Trophoblast cell (in vitro differentiated cells and primary cell): ENCODE results near the gene FARSA.

ENCODE experiments used
- DNase-seq, 2 donors: peaks; one replicate each; pipeline ENCODE4 v3.0.0-alpha.2; 2016
- H2AFZ ChIP-seq: 2 replicates; pipeline ENCODE4 v1.6.1; 2013; ENCODE audit warnings: low read length, moderate library complexity, mild to moderate bottlenecking; ENCODE audit not compliant: insufficient read depth, poor library complexity
- H2AK5ac ChIP-seq: 2 replicates; pipeline ENCODE4 v1.6.1; 2013; ENCODE audit warnings: mild to moderate bottlenecking, low read length
- H2BK120ac ChIP-seq: 2 replicates; pipeline ENCODE4 v1.6.1; 2013; ENCODE audit warnings: low read length, mild to moderate bottlenecking, moderate library complexity; ENCODE audit not compliant: insufficient read depth, poor library complexity
- H2BK12ac ChIP-seq: 2 replicates; pipeline ENCODE4 v1.6.1; 2013; ENCODE audit warnings: mild to moderate bottlenecking, low read length, moderate library complexity
- H2BK5ac ChIP-seq: 2 replicates; pipeline ENCODE4 v1.6.1; 2013; ENCODE audit warnings: low read length, low read depth, moderate library complexity, mild to moderate bottlenecking; ENCODE audit not compliant: poor library complexity
- H3K14ac ChIP-seq: 2 replicates; pipeline ENCODE4 v1.6.1; 2013; ENCODE audit warnings: mild to moderate bottlenecking, low read length
- H3K18ac ChIP-seq: 2 replicates; pipeline ENCODE4 v1.6.1; 2013; ENCODE audit warnings: mild to moderate bottlenecking, low read length
- H3K23ac ChIP-seq: 2 replicates; pipeline ENCODE4 v1.6.1; 2013; ENCODE audit warnings: low read length
- H3K27ac ChIP-seq: 2 replicates; pipeline ENCODE4 v1.5.1; 2013; ENCODE audit warnings: low read depth, mild to moderate bottlenecking, inconsistent platforms, low read length, moderate library complexity
- H3K27me3 ChIP-seq: 2 replicates; pipeline ENCODE4 v1.6.1; 2013; ENCODE audit warnings: inconsistent platforms, mild to moderate bottlenecking, low read length, moderate library complexity; ENCODE audit not compliant: insufficient read depth
- H3K36me3 ChIP-seq, 2 experiments: 1 replicate in 1 of 2; 2 replicates in 1 of 2; pipeline ENCODE4 v1.6.1; 2013; ENCODE audit warnings: low read length in 2 of 2, mild to moderate bottlenecking in 2 of 2, moderate library complexity in 1 of 2; ENCODE audit not compliant: insufficient read depth in 2 of 2, control insufficient read depth in 1 of 2
- H3K4ac ChIP-seq: 2 replicates; pipeline ENCODE4 v1.6.1; 2013; ENCODE audit warnings: low read depth, mild to moderate bottlenecking, low read length, moderate library complexity
- H3K4me1 ChIP-seq, 2 experiments: 1 replicate in 1 of 2; 2 replicates in 1 of 2; pipeline ENCODE4 v1.6.1; 2013; ENCODE audit warnings: low read length in 2 of 2, mild to moderate bottlenecking in 2 of 2, moderate library complexity in 1 of 2; ENCODE audit not compliant: insufficient read depth in 2 of 2, control insufficient read depth in 1 of 2
- H3K4me2 ChIP-seq: 2 replicates; pipeline ENCODE4 v1.6.1; 2013; ENCODE audit warnings: inconsistent platforms, mild to moderate bottlenecking, low read length, moderate library complexity
- H3K4me3 ChIP-seq: 2 replicates; pipeline ENCODE4 v1.5.1; 2013; ENCODE audit warnings: mild to moderate bottlenecking, low read depth, low read length, inconsistent platforms
- H3K79me1 ChIP-seq: one replicate; pipeline ENCODE4 v1.6.1; 2013; ENCODE audit warnings: low read length
- H3K79me2 ChIP-seq: 2 replicates; pipeline ENCODE4 v1.6.1; 2013; ENCODE audit warnings: low read length, mild to moderate bottlenecking; ENCODE audit not compliant: control insufficient read depth, insufficient read depth, poor library complexity
- H3K9ac ChIP-seq: 2 replicates; pipeline ENCODE4 v1.6.1; 2013; ENCODE audit warnings: mild to moderate bottlenecking, low read length
- H3K9me3 ChIP-seq: 2 replicates; pipeline ENCODE4 v1.6.1; 2013; ENCODE audit warnings: low read depth, mild to moderate bottlenecking, control low read depth, inconsistent platforms, low read length; ENCODE audit not compliant: insufficient read depth
- H4K12ac ChIP-seq: 2 replicates; pipeline ENCODE4 v1.6.1; 2013; ENCODE audit warnings: low read depth, mild to moderate bottlenecking, low read length, moderate library complexity
- H4K8ac ChIP-seq: 2 replicates; pipeline ENCODE4 v1.6.1; 2013; ENCODE audit warnings: low read depth, mild to moderate bottlenecking, low read length, moderate library complexity
- H4K91ac ChIP-seq: one replicate; pipeline ENCODE4 v1.6.1; 2013; ENCODE audit warnings: low read depth, mild to moderate bottlenecking, low read length, moderate library complexity
- WGBS: extraction: QIAGEN DNeasy Blood & Tissue Kit; methylation state at CpG from one replicate; pipeline ENCODE4 v1.1.7; 2013; ENCODE audit warnings: missing lambda C conversion rate; ENCODE audit not compliant: insufficient read length, insufficient coverage; ENCODE audit errors: extremely low coverage; 5-methylcytosine and 5-hydroxymethylcytosine counted together

The FARSA gene

DNA sequence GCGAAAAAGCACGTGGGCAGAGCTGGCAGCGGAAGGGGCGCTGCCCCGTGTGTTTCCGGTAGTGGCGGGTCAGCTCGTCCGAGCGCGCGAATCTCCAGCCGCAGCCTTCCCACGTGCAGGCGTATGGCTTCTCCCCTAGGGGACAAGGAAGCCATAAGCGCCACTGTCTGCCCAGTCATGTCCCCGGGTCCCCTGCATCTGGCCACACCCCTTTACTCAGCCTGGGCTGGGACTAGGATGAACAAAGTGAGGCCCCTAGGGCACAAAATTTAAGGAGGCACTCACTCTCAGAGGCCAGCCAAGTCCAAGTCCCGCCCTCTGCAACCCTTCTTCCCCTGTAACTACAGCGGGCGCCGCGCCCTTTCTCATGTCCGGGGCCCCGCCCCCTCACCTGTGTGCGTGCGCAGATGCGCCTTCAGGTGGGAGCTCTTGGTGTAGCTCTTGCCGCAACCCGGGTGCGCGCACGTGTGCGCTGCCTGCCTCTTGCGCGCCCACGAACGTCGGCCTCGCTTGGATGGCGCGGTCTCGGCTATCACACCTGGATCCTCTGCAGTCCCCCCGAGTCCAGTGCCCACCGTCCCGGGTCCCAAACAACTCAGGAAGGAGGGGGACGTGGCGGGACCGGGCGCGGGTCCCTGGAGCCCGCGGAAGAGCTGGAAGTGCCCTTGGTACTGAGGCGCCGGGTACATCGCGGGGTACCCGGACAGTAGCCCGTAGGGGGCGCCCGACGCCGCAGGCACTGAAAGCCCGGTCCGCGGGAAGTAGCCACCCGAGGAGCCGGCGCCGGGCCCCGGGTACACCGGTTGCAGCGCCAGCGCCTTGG lies 48.4 kb downstream of the FARSA start:
- no CpG with 5 or more reads among the region's 73 CpGs for WGBS
- DNase-seq, result peak; percentile 45 to 78
- H3K4me2 ChIP-seq, result peak overlapping the region; percentile 60
- peaks cover 7 to 11% of the 10 kb centered on the region in 2 experiments for H3K4me1 ChIP-seq
- H3K4me3 ChIP-seq, result peak overlapping the region; percentile 50
- H2BK12ac ChIP-seq, result no peak overlapping the region
- H3K27ac ChIP-seq, result no peak overlapping the region
- H3K18ac ChIP-seq, result no peak overlapping the region
- H3K36me3 ChIP-seq, result no peaks in the 10 kb centered on the region
- peak overlapping the region; percentile 43 for H2BK120ac ChIP-seq
- no peak overlapping the region for H2AK5ac ChIP-seq
- no peak overlapping the region for H4K91ac ChIP-seq
- no peak overlapping the region for H3K14ac ChIP-seq
- H3K23ac ChIP-seq, result no peak overlapping the region
- no peak overlapping the region for H3K9ac ChIP-seq
- H2AFZ ChIP-seq, result peak overlapping the region; percentile 83
- peaks cover 5% of the 10 kb centered on the region for H3K79me2 ChIP-seq
- H4K8ac ChIP-seq, result peak overlapping the region; percentile 76
- H3K79me1 ChIP-seq, result peaks cover 4% of the 10 kb centered on the region
- peaks cover 10% of the 10 kb centered on the region for H3K27me3 ChIP-seq
- peaks cover 19% of the 10 kb centered on the region for H3K9me3 ChIP-seq
- H2BK5ac ChIP-seq, result no peak overlapping the region
- H4K12ac ChIP-seq, result peak overlapping the region; percentile 33
- no peak overlapping the region for H3K4ac ChIP-seq

DNA sequence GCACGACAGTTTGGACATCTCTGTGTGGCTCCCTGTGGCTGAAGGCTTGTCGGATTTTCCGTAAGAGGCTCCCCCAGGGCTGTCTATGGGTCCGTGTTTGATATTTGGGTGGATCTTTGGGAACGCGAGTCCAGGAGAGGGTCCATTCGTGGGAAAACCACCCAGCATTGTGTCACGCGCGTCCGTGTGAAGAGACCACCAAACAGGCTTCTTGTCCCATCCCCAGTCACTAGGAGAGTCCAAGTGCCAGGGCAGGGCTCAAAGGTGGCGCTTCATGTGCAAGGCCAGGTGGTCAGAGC lies 48.9 kb downstream of the FARSA start:
- H2BK12ac ChIP-seq, result no peak overlapping the region
- H4K8ac ChIP-seq, result no peak overlapping the region
- H2AK5ac ChIP-seq, result no peak overlapping the region
- no peak overlapping the region for H3K4me2 ChIP-seq
- H3K14ac ChIP-seq, result no peak overlapping the region
- H4K12ac ChIP-seq, result peak overlapping the region; percentile 33
- no peak overlapping the region for H3K18ac ChIP-seq
- peaks cover 10% of the 10 kb centered on the region for H3K27me3 ChIP-seq
- WGBS, result no CpG with 5 or more reads among the region's 12 CpGs
- no peak overlapping the region for H2BK5ac ChIP-seq
- H2BK120ac ChIP-seq, result no peak overlapping the region
- peaks cover 4% of the 10 kb centered on the region for H3K79me1 ChIP-seq
- peaks cover 5% of the 10 kb centered on the region for H3K79me2 ChIP-seq
- H3K36me3 ChIP-seq, result no peaks in the 10 kb centered on the region
- H3K9ac ChIP-seq, result no peak overlapping the region
- no peak overlapping the region for H3K4me3 ChIP-seq
- H4K91ac ChIP-seq, result no peak overlapping the region
- no peak for DNase-seq
- peaks cover 19% of the 10 kb centered on the region for H3K9me3 ChIP-seq
- no peak overlapping the region for H3K4ac ChIP-seq
- H3K23ac ChIP-seq, result no peak overlapping the region
- peaks cover 7 to 11% of the 10 kb centered on the region in 2 experiments for H3K4me1 ChIP-seq
- no peak overlapping the region for H3K27ac ChIP-seq
- no peak overlapping the region for H2AFZ ChIP-seq

DNA sequence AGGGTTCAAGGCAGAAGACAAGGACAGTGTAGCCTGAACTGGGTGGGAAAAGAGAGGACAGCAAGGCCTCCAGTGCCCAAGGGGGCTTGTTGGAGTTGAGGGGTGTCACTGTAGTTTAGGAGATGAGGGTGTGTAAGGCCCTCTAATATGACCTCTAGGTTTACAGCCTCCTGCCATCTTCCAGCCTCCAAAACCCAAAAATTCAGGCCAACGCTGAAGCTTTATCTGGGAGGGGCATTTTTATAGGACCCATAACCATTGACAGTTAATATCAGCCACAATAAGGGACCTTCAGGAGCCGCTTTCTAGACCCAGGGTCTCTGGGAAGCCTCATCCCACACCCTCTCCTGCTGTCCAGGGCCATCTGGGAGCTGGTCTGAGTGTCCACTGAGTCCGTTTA lies 49.3 kb downstream of the FARSA start:
- H3K27ac ChIP-seq, result no peak overlapping the region
- no peak overlapping the region for H2BK12ac ChIP-seq
- H3K79me1 ChIP-seq, result peaks cover 4% of the 10 kb centered on the region
- no peak overlapping the region for H2BK5ac ChIP-seq
- no peak overlapping the region for H2AFZ ChIP-seq
- H3K36me3 ChIP-seq, result no peaks in the 10 kb centered on the region
- H3K4me3 ChIP-seq, result no peak overlapping the region
- H2AK5ac ChIP-seq, result no peak overlapping the region
- no CpG with 5 or more reads among the region's 3 CpGs for WGBS
- H4K91ac ChIP-seq, result no peak overlapping the region
- peaks cover 10% of the 10 kb centered on the region for H3K27me3 ChIP-seq
- H4K12ac ChIP-seq, result no peak overlapping the region
- no peak overlapping the region for H3K9ac ChIP-seq
- no peak overlapping the region for H3K23ac ChIP-seq
- no peak overlapping the region for H4K8ac ChIP-seq
- H3K79me2 ChIP-seq, result peaks cover 5% of the 10 kb centered on the region
- no peak overlapping the region for H3K14ac ChIP-seq
- H3K4me2 ChIP-seq, result no peak overlapping the region
- peaks cover 7 to 11% of the 10 kb centered on the region in 2 experiments for H3K4me1 ChIP-seq
- no peak overlapping the region for H2BK120ac ChIP-seq
- DNase-seq, result no peak
- peaks cover 19% of the 10 kb centered on the region for H3K9me3 ChIP-seq
- no peak overlapping the region for H3K18ac ChIP-seq
- no peak overlapping the region for H3K4ac ChIP-seq

DNA sequence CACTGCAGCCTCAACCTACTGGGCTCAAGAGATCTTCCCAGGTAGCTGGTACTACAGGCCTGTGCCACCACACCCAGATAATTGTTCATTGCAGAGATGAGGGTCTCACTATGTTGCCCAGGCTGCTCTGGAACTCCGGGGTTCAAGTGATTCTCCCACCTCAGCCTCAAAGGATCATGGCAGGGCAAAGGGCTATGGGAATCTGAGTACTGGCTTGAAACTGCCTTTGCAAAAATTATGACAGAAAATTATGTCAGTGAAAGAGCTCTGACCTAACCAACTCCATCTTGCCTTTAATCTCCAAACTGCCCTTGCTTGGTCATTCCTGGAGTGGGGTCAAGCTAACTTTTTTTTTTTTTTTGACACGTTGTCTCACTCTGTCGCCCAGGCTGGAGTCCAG lies 50.9 kb downstream of the FARSA start:
- H3K23ac ChIP-seq, result no peak overlapping the region
- H2BK120ac ChIP-seq, result no peak overlapping the region
- no peak overlapping the region for H4K91ac ChIP-seq
- peaks cover 5% of the 10 kb centered on the region for H3K79me2 ChIP-seq
- H3K4me3 ChIP-seq, result no peak overlapping the region
- WGBS, result no CpG with 5 or more reads among the region's 3 CpGs
- no peak overlapping the region for H3K27ac ChIP-seq
- H4K8ac ChIP-seq, result no peak overlapping the region
- no peak overlapping the region for H2AFZ ChIP-seq
- peaks cover 4 to 5% of the 10 kb centered on the region in 2 experiments for H3K36me3 ChIP-seq
- no peak overlapping the region for H4K12ac ChIP-seq
- peaks cover 19% of the 10 kb centered on the region for H3K9me3 ChIP-seq
- H3K4me2 ChIP-seq, result no peak overlapping the region
- no peak overlapping the region for H3K9ac ChIP-seq
- no peak overlapping the region for H2AK5ac ChIP-seq
- H2BK12ac ChIP-seq, result no peak overlapping the region
- H3K4me1 ChIP-seq, result peaks cover 7 to 11% of the 10 kb centered on the region in 2 experiments
- H2BK5ac ChIP-seq, result no peak overlapping the region
- H3K18ac ChIP-seq, result no peak overlapping the region
- DNase-seq, result no peak
- H3K14ac ChIP-seq, result no peak overlapping the region
- H3K27me3 ChIP-seq, result peaks cover 10% of the 10 kb centered on the region
- no peak overlapping the region for H3K4ac ChIP-seq
- peaks cover 4% of the 10 kb centered on the region for H3K79me1 ChIP-seq
